Tibial artery (tissue), 4 donors: ENCODE data around the gene FAM174C.

Experiments used
- DNase-seq, 2 donors: peaks; one replicate each; pipeline ENCODE4 v3.0.0-alpha.2; 2019
- H3K27ac ChIP-seq, 2 donors: fragments of 200-600 bp; sonication (generic) in 1 of 2; 1 replicate in 1 of 2; 2 replicates in 1 of 2; pipeline ENCODE4 v1.5.1; 2018 to 2019; ENCODE audit warnings: mild to moderate bottlenecking in 1 of 2
- H3K27me3 ChIP-seq, 2 donors: fragments of 200-600 bp; sonication (generic) in 1 of 2; one replicate each; pipeline versions ENCODE4 v1.5.1 to v1.6.0; 2016 to 2019
- H3K36me3 ChIP-seq, 3 donors: fragments of 200-600 bp; sonication (generic) in 2 of 3; one replicate each; pipeline ENCODE4 v1.5.1; 2016 to 2019; ENCODE audit warnings: mild to moderate bottlenecking in 2 of 3
- H3K4me1 ChIP-seq, 4 donors: fragments of 200-600 bp; sonication (generic) in 2 of 4; 1 replicate in 3 of 4; 2 replicates in 1 of 4; pipeline ENCODE4 v1.5.1; 2016 to 2019
- H3K4me3 ChIP-seq, 2 donors: fragments of 200-600 bp; sonication (generic) in 1 of 2; 1 replicate in 1 of 2; 2 replicates in 1 of 2; pipeline ENCODE4 v1.5.1; 2018 to 2019; ENCODE audit warnings: mild to moderate bottlenecking in 2 of 2
- H3K9me3 ChIP-seq, 3 donors: fragments of 200-600 bp; sonication (generic) in 1 of 3; one replicate each; pipeline ENCODE4 v1.5.1; 2016 to 2019
- intact Hi-C: fragments of 100-400 bp; cut with DNase I; formaldehyde crosslinking; loops from one replicate; pipeline ENCODE4 v1.15.0; 2023; ENCODE audit warnings: low total_unique reads
- TF ChIP-seq, protein P1 (sequence below), 2 experiments: fragments of 200-600 bp in 1 of 2; fragments of 450-650 bp in 1 of 2; IDR thresholded peaks; one replicate each; pipeline ENCODE4 v1.5.1; 2017 to 2019; ENCODE audit warnings: antibody characterized with exemption in 2 of 2, mild to moderate bottlenecking in 1 of 2, moderate library complexity in 1 of 2

Gene FAM174C

DNA sequence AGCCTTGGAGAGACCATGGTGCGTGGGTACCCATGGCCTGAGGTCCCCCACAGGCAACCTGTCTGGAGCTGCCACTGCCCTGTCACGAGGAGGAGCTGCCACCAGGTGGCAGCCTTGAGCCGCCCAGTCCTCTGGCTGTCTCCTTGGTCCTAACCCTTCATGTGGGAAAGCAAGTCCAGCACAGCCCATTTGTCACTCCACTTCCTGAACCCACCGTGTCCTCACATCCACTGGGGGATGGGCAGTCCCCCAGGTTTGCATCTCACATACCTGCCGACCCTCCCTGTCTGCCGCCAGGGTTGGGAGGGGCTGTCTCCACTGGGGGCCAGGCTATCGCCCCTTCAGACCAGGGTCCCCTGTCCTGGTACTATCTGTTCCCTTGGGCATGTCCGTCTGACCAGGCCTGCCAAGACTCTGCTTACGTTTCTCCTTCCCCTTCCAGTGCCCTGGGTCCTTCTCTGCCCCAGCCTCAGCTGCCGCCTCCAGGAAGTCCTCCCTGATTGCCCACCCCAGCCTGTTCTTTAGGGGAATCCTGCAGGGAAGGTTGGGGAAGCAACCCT, 4.5 kb downstream of the FAM174C start:
- H3K36me3 ChIP-seq = peaks cover 4 to 33% (median 12%) of the 10 kb centered on the region in 3 donors
- H3K27me3 ChIP-seq = peaks cover 0 to 23% of the 10 kb centered on the region in 2 donors
- H3K9me3 ChIP-seq = no peaks in the 10 kb centered on the region
- DNase-seq = peak; percentile 71 to 89
- intact Hi-C loops = loop anchor here (5.0 kb wide), 2 partner anchors 92 to 122 kb away; partner anchors contain the start of gene GAMT
- TF ChIP-seq, protein P1, sequence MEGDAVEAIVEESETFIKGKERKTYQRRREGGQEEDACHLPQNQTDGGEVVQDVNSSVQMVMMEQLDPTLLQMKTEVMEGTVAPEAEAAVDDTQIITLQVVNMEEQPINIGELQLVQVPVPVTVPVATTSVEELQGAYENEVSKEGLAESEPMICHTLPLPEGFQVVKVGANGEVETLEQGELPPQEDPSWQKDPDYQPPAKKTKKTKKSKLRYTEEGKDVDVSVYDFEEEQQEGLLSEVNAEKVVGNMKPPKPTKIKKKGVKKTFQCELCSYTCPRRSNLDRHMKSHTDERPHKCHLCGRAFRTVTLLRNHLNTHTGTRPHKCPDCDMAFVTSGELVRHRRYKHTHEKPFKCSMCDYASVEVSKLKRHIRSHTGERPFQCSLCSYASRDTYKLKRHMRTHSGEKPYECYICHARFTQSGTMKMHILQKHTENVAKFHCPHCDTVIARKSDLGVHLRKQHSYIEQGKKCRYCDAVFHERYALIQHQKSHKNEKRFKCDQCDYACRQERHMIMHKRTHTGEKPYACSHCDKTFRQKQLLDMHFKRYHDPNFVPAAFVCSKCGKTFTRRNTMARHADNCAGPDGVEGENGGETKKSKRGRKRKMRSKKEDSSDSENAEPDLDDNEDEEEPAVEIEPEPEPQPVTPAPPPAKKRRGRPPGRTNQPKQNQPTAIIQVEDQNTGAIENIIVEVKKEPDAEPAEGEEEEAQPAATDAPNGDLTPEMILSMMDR (IDR thresholded peaks at IDR 0.05) = peak; percentile 90 to 96
- H3K4me3 ChIP-seq = no peak overlapping the region
- no peak overlapping the region for H3K27ac ChIP-seq
- H3K4me1 ChIP-seq = peaks cover 6 to 23% (median 13%) of the 10 kb centered on the region in 4 donors

DNA sequence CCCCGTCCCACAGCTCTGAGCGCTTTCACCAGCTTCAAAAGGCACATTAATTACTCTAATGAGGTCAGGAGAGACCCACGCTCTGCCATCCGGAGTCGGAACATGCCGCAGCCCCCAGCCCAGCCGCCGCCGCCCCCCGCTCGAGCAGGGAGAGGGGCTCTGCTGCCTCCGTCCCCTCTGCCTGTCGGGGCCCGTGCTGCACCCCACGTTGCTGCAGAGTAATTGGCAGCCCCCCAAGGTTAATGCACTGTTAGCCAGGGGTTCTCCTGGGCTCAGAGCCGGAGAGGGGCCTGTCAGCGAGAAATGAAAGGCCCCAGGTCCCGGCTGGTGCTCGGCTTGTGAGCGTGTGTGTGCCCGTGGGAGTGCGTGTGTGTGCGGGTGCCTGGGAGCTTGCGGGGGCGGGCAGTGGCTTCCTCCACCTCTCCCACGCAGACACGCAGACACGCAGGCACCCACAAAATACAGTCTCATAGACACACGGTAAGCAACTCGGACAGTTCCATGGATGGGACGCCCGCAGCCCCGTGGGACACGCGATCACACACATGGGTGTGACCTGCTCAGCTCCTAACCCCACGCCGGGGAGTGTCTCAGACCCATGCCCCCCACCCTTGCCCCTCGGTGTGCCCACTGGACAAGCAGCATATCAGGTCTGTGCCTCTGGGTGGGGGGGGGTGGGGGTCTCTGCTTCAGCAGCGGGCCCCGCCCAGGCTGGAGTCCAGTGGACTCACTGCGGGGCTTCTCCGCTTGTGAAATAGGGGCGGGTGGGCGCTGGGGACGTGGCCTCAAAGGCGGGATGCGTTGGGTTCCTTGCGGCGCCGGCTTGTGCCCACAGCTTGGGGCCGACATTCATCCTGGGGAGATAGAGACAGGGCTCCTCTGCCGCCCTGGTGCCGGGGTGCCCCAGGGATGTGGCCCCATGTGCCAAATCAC, 5.6 kb downstream of the FAM174C start:
- Histone ChIP-seq H3K27me3 (peaks cover 0 to 31% of the 10 kb centered on the region in 2 donors), H3K36me3 (peaks cover 4 to 30% (median 10%) of the 10 kb centered on the region in 3 donors), H3K4me3 (no peak overlapping the region), H3K9me3 (no peaks in the 10 kb centered on the region), H3K27ac (no peak overlapping the region), H3K4me1 (peaks cover 6 to 27% (median 12%) of the 10 kb centered on the region in 4 donors)
- DNase-seq = no peak
- intact Hi-C loops = loop anchor here (5.0 kb wide), 1 partner anchor 91 kb away; no protein-coding TSS in a partner anchor
- TF ChIP-seq, protein P1 (IDR thresholded peaks at IDR 0.05) = no peak

DNA sequence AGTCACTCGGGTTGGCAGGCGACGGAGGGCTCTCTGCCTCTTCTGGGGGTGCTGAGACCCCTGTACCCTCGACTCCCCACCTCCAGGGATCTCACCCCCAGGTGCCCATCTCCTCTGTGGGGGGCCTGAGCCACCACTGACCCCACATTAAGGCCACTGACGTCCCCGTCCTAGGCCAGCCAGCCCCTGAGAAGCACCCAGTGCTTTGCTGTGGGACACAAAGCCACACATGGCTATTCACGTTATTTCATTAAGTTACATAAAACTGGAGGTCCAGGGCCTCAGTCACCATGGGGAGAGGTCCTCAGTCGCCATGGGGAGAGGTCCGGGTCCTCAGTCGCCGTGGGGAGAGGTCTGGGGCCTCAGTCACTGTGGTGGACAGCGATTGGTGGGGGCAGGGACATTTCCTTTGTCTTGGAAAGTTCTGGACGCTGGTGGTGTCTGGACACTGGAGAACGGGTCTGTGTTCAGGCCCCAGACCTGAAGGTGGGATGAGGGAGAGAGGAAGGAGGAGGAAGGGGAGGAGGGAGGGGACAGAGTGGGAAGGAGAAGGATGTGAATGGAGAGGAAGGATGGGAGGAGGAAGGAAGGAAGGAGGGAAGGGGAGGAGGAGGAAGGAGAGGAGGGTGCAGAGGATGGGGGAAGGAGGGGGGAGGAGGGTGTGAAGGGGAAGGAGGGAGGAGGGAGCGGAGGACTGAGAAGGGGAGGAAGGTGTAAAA, 6.4 kb downstream of the FAM174C start:
- peaks cover 4 to 29% (median 10%) of the 10 kb centered on the region in 3 donors for H3K36me3 ChIP-seq
- intact Hi-C loops = loop anchor here (5.0 kb wide), 1 partner anchor 91 kb away; no protein-coding TSS in a partner anchor

DNA sequence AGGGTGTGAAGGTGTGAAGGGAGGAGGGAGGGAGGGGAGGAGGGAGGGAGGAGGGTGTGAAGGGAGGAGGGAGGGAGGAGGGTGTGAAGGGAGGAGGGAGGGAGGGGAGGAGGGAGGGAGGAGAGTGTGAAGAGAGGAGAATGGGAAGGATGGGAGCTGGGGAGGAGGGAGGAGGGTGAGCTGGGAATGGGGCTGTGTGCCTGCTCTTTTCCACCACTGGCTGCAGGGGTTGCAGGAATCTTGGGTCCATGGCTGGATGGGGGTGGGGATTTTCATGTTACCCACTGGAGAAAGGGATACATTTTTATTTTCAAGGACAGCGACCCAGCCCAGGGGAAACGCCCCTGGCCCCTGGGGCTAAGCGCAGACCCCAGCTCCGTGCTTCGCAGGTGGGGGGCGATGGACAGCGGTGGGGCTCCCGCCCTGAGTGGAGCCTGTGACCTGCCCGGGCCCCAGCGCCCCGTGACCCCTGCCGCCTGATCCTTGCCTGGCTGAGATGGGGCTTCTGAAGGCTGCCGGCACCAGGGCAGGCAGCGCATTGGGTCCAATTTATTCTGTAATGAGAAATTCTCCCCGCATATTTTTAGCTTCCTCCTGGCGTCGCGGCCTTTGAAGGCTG, 7.4 kb downstream of the FAM174C start:
- H3K4me1 ChIP-seq = peaks cover 0 to 28% (median 15%) of the 10 kb centered on the region in 4 donors
- no peak overlapping the region for H3K4me3 ChIP-seq
- intact Hi-C loops = loop anchor here (5.0 kb wide), 1 partner anchor 90 kb away; no protein-coding TSS in a partner anchor
- peaks cover 4 to 20% (median 10%) of the 10 kb centered on the region in 3 donors for H3K36me3 ChIP-seq
- TF ChIP-seq, protein P1 (IDR thresholded peaks at IDR 0.05) = no peak
- H3K27ac ChIP-seq = no peak overlapping the region
- H3K9me3 ChIP-seq = no peaks in the 10 kb centered on the region
- DNase-seq = no peak
- peaks cover 3 to 46% of the 10 kb centered on the region in 2 donors for H3K27me3 ChIP-seq

More for the DNA sequence above, 6.4 kb downstream of the FAM174C start:
- no peak for DNase-seq
- peaks cover 3 to 37% of the 10 kb centered on the region in 2 donors for H3K27me3 ChIP-seq
- H3K9me3 ChIP-seq = no peaks in the 10 kb centered on the region
- TF ChIP-seq, protein P1 (IDR thresholded peaks at IDR 0.05) = no peak
- H3K27ac ChIP-seq = no peak overlapping the region
- no peak overlapping the region for H3K4me3 ChIP-seq
- H3K4me1 ChIP-seq = peaks cover 0 to 23% (median 7%) of the 10 kb centered on the region in 4 donors
